Urinary bladder (tissue), 4 donors: ENCODE measurements around the gene HMGN4. TPM values are rescaled to one million over a fixed set of nuclear protein-coding genes. Genes with fewer than 3 reads are reported as not detected.
"Not testable (repeated sequence)": the region's sequence is repeated elsewhere in the genome, so short reads cannot be mapped to it uniquely, and the experiment has no call there.

Experiments
- DNase-seq: peaks from one replicate; pipeline ENCODE4 v3.0.0-alpha.2; 2015; ENCODE audit errors: extremely low spot score
- H3K27ac ChIP-seq: one replicate; pipeline ENCODE4 v1.5.1; 2013; ENCODE audit warnings: low read depth, mild to moderate bottlenecking, moderate library complexity
- H3K36me3 ChIP-seq: one replicate; pipeline ENCODE4 v1.6.1; 2013; ENCODE audit warnings: mild to moderate bottlenecking, moderate library complexity; ENCODE audit not compliant: insufficient read depth
- H3K4me1 ChIP-seq: one replicate; pipeline ENCODE4 v1.6.1; 2013; ENCODE audit warnings: mild to moderate bottlenecking, moderate library complexity; ENCODE audit not compliant: insufficient read depth
- H3K4me3 ChIP-seq: one replicate; pipeline ENCODE4 v1.5.1; 2013; ENCODE audit warnings: low read depth, low read length
- WGBS: extraction: QIAGEN DNeasy Blood & Tissue Kit; methylation state at CpG from one replicate; pipeline ENCODE4 v1.1.7; 2013; 5-methylcytosine and 5-hydroxymethylcytosine counted together
- polyA plus RNA-seq: library from polyadenylated mRNA; stranded (reverse); fragments of 200-250 nt; gene quantifications from one replicate; pipeline ENCODE4 v1.2.3, GENCODE V29; 2013
- total RNA-seq: library from RNA; depleted of rRNA; stranded (reverse); fragments of >200 nt; gene quantifications from one replicate; pipeline ENCODE4 v1.2.3, GENCODE V29; 2014
- donor health status: healthy with polysubstance abuse.
- donor health status: healthy.

Gene HMGN4
- total and polyA plus RNA-seq, 2 donors = 71.5 to 90.7 TPM

DNA sequence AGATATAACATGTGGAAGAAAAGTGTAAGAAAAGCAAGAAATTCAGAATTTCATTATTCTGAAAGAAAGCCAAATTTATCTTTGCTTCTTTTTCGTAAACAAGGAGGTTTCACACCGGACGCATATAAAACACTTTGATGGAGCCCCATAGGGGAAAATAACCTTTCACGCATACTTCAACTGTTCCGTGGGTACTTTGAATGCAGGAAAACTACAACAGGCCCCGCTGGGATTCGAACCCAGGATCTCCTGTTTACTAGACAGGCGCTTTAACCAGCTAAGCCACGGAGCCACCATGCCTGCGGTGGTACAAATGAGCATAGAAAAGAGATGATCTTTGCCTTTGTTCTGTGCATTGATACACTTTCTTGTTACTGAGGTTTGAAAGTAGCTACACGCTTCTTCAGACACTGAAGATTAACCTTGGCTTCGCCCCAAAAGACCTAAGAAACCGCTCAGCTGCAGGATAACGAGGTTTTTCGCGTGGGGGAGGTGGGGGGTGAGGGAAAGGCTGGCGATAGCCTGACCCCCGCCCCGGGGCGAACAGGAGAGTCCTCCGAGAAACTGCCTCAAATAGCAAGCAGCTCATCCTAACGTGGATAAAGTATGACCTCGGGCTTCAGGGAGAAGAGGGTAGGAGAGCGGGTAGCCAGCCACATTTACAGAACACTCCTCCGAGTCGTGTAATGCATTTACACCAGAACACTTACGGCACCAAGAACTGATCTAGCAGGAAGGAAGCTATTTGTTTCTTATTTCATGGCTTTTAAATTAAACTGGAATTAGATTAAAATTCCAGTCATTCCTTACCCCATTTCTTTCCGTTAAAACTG, 5.3 kb upstream of the HMGN4 start:
- Histone ChIP-seq H3K4me3 (peak overlapping the region; percentile 49), H3K4me1 (no peaks in the 10 kb centered on the region), H3K36me3 (no peaks in the 10 kb centered on the region), H3K27ac (peak overlapping the region; percentile 81)
- WGBS = 1% methylated on average over 28 of the region's 28 CpGs
- DNase-seq = peak; percentile 92

DNA sequence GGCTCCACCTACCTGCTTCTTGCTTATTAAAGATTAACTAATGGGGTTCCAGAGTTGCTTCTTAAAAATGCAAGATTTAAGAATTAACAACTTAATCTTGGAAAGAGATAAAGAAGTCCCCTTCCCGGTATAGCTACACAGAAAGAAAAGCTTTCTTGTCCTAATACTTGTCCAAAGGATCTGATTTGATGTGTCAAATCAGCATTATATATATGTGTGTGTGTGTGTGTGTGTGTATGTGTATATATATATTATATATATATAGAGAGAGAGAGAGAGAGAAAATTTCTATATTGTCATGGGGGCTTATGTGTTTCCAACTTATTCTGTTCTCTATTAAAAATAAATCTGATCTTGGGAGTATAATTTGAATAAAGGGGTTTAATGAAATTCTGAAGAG, 4.6 kb upstream of the HMGN4 start:
- Histone ChIP-seq H3K36me3 (no peaks in the 10 kb centered on the region), H3K27ac (no peak overlapping the region), H3K4me1 (no peaks in the 10 kb centered on the region), H3K4me3 (peak overlapping the region; percentile 49)
- no peak for DNase-seq
- WGBS = 1% methylated on average over 1 of the region's 1 CpG

DNA sequence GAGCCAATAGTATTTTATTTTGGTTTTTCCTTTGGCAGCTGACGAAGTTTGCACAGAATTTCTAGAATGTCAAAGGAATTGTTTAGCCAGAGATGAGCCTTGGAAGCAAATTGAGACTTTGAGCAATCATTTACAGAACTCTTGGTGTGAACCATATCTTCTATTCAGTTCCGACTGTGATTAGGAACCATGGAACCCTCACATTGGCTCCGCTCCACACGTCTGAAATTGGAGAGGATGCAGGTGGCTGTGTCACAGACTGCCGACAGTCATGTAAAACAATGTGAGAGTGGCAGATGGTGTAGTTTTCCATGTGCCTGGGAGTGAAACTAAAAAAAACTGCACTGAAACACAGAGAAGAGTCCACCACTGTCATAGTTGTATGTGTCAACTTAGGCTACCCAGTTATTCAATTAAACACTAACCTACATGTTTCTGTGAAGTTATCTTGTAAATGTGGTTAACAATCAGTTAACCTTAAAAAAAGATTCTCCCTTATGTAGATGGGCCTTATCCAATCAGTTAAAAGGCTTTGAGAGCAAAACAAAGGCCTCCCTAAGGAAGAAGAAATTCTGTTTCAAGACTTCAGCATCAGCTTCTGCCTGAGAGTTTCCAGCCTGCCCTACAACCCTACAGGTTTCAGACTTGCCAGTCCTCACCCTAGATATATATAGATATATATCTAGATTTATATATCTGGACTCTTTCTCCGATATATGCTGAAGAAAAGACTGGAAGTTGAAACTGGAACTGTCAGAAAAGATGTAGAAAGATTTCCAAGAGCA, 3.3 kb upstream of the HMGN4 start:
- WGBS = 72% methylated on average over 6 of the region's 6 CpGs
- Histone ChIP-seq H3K4me3 (no peak overlapping the region), H3K27ac (no peak overlapping the region), H3K36me3 (no peaks in the 10 kb centered on the region), H3K4me1 (no peaks in the 10 kb centered on the region)
- DNase-seq = no peak

DNA sequence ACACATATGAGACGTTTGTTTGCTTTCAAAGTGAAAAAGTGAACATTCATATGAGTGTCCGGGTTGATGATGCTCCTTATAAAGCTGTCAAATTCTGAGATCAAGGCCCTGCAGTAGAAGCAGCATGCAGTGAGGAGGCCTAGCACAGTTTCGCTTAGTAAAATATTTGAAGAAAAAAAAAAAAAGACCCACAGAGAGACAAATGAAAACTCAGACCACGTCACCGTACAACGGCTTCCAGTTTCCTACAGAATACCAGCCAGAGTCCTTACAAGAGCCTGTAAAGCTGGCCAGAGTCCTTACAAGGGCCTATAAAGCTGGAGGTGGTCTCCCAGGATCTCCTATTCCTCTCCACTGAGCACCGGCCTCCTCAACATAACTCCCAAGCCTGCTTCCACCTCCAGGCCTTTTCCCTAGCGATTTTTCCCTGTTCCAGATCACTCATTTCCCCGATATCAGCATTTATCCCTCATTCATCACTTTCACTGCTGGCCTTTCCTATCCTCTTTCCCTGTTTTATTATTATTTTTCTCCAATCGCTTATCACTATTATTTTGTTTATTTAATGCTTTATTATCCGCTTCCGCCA, 1.5 kb upstream of the HMGN4 start:
- peak overlapping the region; percentile 69 for H3K4me3 ChIP-seq
- WGBS = 5% methylated on average over 12 of the region's 12 CpGs
- peak overlapping the region; percentile 42 for H3K27ac ChIP-seq
- H3K36me3 ChIP-seq = no peaks in the 10 kb centered on the region
- DNase-seq = no peak
- no peaks in the 10 kb centered on the region for H3K4me1 ChIP-seq

DNA sequence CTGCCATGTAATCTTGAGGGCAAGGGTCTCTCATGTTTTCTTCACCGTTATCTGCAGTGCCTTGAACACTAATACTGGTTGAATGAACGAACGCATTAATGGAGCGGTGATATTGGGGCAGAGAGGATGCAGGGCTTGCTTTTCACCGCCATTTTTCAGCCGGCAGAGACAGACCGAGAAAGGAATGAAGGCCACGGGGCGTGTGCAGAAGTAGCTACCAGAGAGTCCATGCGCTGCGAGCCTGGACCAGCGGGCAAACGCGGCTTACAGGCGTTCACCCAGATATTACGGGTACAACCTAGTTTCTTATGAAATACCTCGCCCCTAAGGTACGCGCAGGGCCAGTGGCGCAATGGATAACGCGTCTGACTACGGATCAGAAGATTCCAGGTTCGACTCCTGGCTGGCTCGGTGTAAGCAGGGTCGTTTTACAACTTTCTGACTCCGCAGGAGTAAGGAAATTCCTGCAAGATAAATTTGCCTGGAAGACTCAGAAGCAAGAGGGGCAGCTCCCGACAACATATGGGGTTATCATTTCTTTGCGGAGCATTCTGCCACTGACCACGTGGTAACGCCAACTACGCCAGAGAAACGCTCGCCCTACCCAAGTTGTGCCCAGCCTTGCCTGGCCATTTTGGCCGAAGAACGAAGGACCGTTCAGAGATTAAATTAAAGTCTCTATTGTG, 863 bp upstream of the HMGN4 start:
- no peaks in the 10 kb centered on the region for H3K36me3 ChIP-seq
- peak; percentile 89 for DNase-seq
- WGBS = under 1% methylated on average over 37 of the region's 37 CpGs
- H3K4me3 ChIP-seq = peak overlapping the region; percentile 69
- peak overlapping the region; percentile 63 for H3K27ac ChIP-seq
- no peaks in the 10 kb centered on the region for H3K4me1 ChIP-seq

DNA sequence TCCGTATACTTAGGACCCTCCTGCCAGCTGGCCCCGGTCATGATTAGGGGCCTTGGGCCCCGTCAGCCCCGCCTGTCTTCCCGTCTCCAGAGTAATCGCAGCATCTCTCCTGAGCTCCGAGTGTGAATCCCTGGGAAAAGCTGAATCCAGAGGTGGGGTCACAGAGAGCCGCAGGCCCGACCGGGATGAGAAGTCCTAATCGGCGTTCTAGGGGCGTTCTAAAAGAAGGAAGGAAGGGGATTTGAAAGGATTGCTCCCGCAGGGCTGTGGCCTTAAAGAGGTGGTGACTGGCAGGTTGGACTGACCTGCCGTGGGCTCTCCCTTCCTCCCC, 371 bp downstream of the HMGN4 start:
- peak overlapping the region; percentile 76 for H3K27ac ChIP-seq
- peak overlapping the region; percentile 69 for H3K4me3 ChIP-seq
- DNase-seq = no peak
- H3K36me3 ChIP-seq = no peaks in the 10 kb centered on the region
- under 1% methylated on average over 15 of the region's 15 CpGs for WGBS
- H3K4me1 ChIP-seq = no peaks in the 10 kb centered on the region

- no peak for DNase-seq
- peak overlapping the region; percentile 76 for H3K27ac ChIP-seq
- H3K36me3 ChIP-seq = no peaks in the 10 kb centered on the region
- H3K4me3 ChIP-seq = peak overlapping the region; percentile 69
- no peaks in the 10 kb centered on the region for H3K4me1 ChIP-seq
- 61% methylated on average over 16 of the region's 16 CpGs for WGBS
These were observed 977 bp downstream of the HMGN4 start for GRCh38 chr6:26539071-26539615.

DNA sequence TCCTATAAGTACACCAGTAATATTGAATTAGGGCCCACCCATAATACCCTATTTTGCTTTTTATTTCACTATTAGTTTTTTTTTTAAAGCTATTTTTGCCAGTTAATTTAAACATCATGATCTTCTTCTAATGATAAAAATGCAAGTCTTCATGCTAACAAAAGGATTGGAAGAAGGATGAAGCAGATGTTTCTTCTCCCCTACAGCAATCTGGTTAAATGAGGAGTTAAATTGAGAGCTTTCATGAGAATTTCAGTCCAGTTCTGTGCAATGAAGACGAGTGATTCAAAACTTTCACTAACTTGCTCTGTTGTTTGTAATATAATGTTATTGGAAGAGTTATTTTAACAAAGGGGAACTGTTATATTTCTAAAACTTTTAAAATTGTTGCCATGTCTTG, 3.4 kb downstream of the HMGN4 start:
- no peak for DNase-seq
- 61% methylated on average over 1 of the region's 1 CpG for WGBS
- Histone ChIP-seq H3K36me3 (no peaks in the 10 kb centered on the region), H3K4me1 (no peaks in the 10 kb centered on the region), H3K4me3 (no peak overlapping the region), H3K27ac (no peak overlapping the region)

DNA sequence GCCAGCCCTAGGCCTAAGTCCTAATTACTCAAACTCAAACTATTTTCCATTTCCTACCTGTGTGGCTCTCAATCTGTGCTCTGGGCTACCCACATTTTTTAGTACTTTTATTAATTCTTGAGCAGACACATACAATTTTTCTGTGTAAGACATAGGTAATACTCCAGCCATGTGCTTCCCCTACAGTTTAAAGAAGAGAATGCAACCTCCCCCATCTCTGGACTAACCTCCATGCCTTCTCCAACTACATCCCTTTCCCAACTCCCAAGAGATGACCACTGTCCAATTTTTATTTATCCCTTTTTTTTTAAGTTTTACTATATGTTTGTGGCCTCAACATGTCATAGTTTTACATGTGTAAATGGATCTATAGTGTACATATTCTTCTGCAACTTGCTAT, 5.8 kb downstream of the HMGN4 start:
- Histone ChIP-seq H3K36me3 (no peaks in the 10 kb centered on the region), H3K4me3 (no peak overlapping the region), H3K27ac (no peak overlapping the region), H3K4me1 (no peaks in the 10 kb centered on the region)
- no peak for DNase-seq

- DNase-seq = no peak
- Histone ChIP-seq H3K27ac (no peak overlapping the region), H3K4me1 (no peaks in the 10 kb centered on the region), H3K36me3 (no peaks in the 10 kb centered on the region), H3K4me3 (no peak overlapping the region)
These were observed 6.3 kb downstream of the HMGN4 start for GRCh38 chr6:26544473-26544872.

DNA sequence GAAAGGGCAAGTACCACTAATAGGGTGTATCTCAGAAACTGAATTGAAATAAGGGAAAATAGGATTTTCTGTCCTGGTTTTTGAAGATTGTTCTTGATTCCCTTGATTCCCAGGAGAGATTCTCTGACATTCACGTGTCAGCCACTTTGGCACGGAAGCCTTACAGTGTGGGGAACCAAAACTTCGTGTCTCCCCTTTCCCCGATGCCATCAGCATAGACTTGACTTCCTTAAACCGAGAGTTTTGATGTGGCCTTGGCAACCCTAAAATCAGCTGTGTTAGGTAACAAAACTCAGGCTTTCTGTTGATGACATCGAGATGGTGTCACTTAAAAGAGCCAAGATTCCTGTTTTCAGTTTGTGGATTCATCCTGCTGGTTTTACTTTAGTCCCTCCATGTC, 7.5 kb downstream of the HMGN4 start:
- Histone ChIP-seq H3K27ac (no peak overlapping the region), H3K36me3 (no peaks in the 10 kb centered on the region), H3K4me3 (no peak overlapping the region), H3K4me1 (no peaks in the 10 kb centered on the region)
- WGBS = 85% methylated on average over 6 of the region's 6 CpGs
- no peak for DNase-seq

GRCh38 chr6:26547363-26547762, 9.2 kb downstream of the HMGN4 start:
- not testable (repeated sequence) for H3K27ac ChIP-seq, H3K4me1 ChIP-seq, DNase-seq, H3K36me3 ChIP-seq, H3K4me3 ChIP-seq
- WGBS = 95% methylated on average over 18 of the region's 18 CpGs

- H3K4me3 ChIP-seq = peak overlapping the region; percentile 36
- 5% methylated on average over 42 of the region's 42 CpGs for WGBS
- no peak for DNase-seq
- H3K36me3 ChIP-seq = no peaks in the 10 kb centered on the region
- H3K27ac ChIP-seq = no peak overlapping the region
- H3K4me1 ChIP-seq = no peaks in the 10 kb centered on the region
These were observed 12.3 kb downstream of the HMGN4 start for GRCh38 chr6:26550250-26550993.
